Lower lobe of right lung (tissue), 2 donors: ENCODE data around the gene FAM118B. TPM values are rescaled to one million over a fixed set of nuclear protein-coding genes. Genes with fewer than 3 reads are reported as not detected.

Source experiments
- ATAC-seq, 2 donors: fragments of 200-7000 bp; cut with Tn5 transposase; one replicate each; pipeline ENCODE4 v1.9.1; 2020 to 2022; ENCODE audit warnings: mild to moderate bottlenecking in 2 of 2, moderate library complexity in 2 of 2
- DNase-seq: peaks from one replicate; pipeline ENCODE4 v3.0.0-alpha.2; 2020
- H3K27ac ChIP-seq: fragments of 200-600 bp; one replicate; pipeline ENCODE4 v1.8.0; 2022
- H3K27me3 ChIP-seq: fragments of 200-600 bp; one replicate; pipeline ENCODE4 v1.8.0; 2022; ENCODE audit warnings: low read depth
- H3K36me3 ChIP-seq: fragments of 200-600 bp; one replicate; pipeline ENCODE4 v1.8.0; 2022; ENCODE audit warnings: mild to moderate bottlenecking
- H3K4me1 ChIP-seq: fragments of 200-600 bp; one replicate; pipeline ENCODE4 v1.8.0; 2022
- H3K4me3 ChIP-seq: fragments of 200-600 bp; one replicate; pipeline ENCODE4 v1.8.0; 2022; ENCODE audit warnings: mild to moderate bottlenecking
- H3K9me3 ChIP-seq: fragments of 200-600 bp; one replicate; pipeline ENCODE4 v1.8.0; 2022
- intact Hi-C: fragments of 100-400 bp; cut with DNase I; formaldehyde crosslinking; loops from one replicate; pipeline ENCODE4 v1.11.0; 2022
- total RNA-seq: library from RNA; stranded (reverse); fragmentation: NEBNext Ultra II Directional; extraction: Animal tissue kit (Norgen Biotek cat#: 25700); gene quantifications from one replicate; pipeline ENCODE4 v1.2.1, GENCODE V29; 2021
- TF ChIP-seq, protein P1 (sequence below): fragments of 200-600 bp; IDR thresholded peaks from one replicate; pipeline ENCODE4 v1.8.0; 2022; ENCODE audit warnings: antibody characterized with exemption, mild to moderate bottlenecking
- donor health status: DM: no; HTN: yes; CAD: no; lungs with severe emphysema.

The FAM118B gene
- total RNA-seq, 1 donor from 2014 or later = 35.2 TPM

DNA sequence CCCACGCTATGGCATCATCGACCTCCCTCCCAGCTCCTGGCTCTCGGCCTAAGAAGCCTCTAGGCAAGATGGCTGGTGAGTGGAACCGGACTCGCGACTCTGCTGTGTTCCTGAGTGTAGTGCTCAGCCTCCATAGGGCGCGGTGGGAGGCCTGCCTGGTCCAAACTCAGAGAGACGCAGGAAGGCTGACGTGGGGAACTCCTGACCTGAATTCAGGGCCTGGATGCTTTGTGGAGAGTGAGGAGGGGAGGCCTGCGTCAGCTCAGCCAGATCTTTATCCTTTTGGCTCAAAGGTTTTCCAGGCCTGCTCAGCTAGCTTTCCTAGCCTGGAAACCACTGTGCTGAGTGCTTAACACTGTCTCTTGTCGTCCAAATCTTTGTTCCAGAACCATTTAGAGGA, 79.3 kb downstream of the FAM118B start:
- Histone ChIP-seq H3K9me3 (no peaks in the 10 kb centered on the region), H3K4me1 (no peaks in the 10 kb centered on the region), H3K27ac (no peak overlapping the region), H3K36me3 (peaks cover 74% of the 10 kb centered on the region), H3K27me3 (no peaks in the 10 kb centered on the region), H3K4me3 (no peak overlapping the region)
- TF ChIP-seq, protein P1, sequence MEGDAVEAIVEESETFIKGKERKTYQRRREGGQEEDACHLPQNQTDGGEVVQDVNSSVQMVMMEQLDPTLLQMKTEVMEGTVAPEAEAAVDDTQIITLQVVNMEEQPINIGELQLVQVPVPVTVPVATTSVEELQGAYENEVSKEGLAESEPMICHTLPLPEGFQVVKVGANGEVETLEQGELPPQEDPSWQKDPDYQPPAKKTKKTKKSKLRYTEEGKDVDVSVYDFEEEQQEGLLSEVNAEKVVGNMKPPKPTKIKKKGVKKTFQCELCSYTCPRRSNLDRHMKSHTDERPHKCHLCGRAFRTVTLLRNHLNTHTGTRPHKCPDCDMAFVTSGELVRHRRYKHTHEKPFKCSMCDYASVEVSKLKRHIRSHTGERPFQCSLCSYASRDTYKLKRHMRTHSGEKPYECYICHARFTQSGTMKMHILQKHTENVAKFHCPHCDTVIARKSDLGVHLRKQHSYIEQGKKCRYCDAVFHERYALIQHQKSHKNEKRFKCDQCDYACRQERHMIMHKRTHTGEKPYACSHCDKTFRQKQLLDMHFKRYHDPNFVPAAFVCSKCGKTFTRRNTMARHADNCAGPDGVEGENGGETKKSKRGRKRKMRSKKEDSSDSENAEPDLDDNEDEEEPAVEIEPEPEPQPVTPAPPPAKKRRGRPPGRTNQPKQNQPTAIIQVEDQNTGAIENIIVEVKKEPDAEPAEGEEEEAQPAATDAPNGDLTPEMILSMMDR = no peak
- no peak for DNase-seq
- intact Hi-C loops = no loop called here
- no peak for ATAC-seq

DNA sequence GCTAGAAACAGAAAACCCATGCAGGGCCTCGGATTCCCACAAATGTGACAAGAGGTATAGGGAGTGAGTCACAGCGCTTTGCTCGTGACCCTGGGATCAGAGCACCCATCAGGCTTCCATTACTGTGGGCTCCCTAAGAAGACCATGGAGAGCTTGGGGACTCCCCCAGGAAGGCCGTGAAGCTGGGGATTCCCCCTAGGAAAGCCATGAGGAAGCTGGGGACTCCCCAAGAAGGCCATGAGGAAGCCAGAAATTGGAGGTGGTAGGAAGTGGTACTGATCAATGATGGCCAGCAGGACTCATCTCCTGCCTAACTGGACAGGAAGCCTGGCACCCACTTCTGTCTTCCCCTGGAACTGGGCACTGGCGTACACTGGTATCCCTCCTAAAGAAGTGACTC, 82.1 kb downstream of the FAM118B start:
- TF ChIP-seq, protein P1 = no peak
- Histone ChIP-seq H3K4me3 (no peak overlapping the region), H3K27me3 (no peaks in the 10 kb centered on the region), H3K27ac (no peak overlapping the region), H3K4me1 (no peaks in the 10 kb centered on the region), H3K9me3 (no peaks in the 10 kb centered on the region), H3K36me3 (peaks cover 75% of the 10 kb centered on the region)
- intact Hi-C loops = no loop called here
- no peak for ATAC-seq
- DNase-seq = no peak

DNA sequence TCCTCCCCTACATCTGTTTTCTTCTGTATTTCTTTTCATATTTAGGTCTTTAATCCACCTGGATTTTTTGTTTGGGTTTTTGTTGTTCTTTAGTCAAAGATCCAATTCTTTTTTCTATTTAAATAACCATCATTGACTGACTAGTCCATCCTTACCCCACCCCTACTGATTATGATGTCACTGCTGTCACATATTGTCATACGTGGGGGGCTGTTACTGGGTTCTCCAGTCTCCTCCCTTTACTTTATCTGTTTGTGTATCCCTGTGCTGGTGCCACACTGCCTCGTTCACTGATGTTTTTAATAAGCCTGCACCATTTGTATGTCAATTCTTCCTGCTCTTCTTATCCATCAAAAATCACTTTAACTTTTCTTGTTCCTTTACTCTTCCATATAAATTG, 85.4 kb downstream of the FAM118B start:
- Histone ChIP-seq H3K36me3 (peaks cover 45% of the 10 kb centered on the region), H3K4me1 (no peaks in the 10 kb centered on the region), H3K9me3 (no peaks in the 10 kb centered on the region), H3K4me3 (no peak overlapping the region), H3K27ac (no peak overlapping the region), H3K27me3 (no peaks in the 10 kb centered on the region)
- DNase-seq (no peak), ATAC-seq (no peak)
- TF ChIP-seq, protein P1 = no peak
- intact Hi-C loops = no loop called here

DNA sequence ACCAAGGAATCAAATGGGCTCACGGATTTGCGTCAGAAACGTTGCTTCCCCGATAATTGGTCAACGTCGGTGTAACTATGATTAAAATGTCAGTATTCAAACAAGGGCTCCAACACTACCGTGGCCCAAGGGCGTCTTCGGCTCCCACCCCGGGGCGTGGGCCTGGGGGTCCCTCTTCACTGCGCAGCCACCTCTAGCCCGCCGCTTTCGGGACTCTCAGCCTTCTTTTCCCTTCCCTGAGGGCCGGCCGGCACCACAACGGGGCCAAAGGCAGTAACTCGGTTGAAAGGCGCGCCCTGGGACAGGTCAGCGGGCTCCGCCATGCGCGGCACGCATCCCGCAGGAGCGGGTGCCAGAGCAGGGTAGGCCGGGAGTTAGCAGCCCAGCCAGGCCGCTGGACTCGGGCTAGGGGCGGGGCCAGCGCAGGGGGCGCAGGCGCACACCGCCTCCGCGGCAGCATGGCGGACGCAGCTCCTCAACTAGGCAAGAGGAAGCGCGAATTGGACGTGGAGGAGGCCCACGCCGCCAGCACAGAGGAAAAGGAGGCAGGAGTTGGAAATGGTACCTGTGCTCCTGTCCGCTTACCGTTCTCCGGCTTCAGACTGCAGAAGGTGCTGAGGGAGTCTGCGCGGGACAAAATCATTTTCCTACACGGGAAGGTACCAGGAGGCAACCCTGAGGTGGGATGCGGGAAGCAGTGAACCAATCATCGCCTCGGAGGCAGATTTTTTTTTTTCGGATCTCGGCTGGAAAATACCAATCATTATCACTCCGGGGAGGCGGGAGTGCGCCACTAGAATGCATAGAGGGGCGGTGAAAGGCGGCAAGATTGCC, 92.3 kb downstream of the FAM118B start, which contains the start of gene DCPS:
DCPS (plus strand) TSS at position 438 of the 834 bp plus-strand sequence; CDS start at position 459, 21 bp downstream.
- Histone ChIP-seq H3K36me3 (peaks cover 20% of the 10 kb centered on the region), H3K27me3 (no peaks in the 10 kb centered on the region), H3K9me3 (no peaks in the 10 kb centered on the region), H3K4me1 (peaks cover 9% of the 10 kb centered on the region), H3K27ac (peak within 1 kb of the TSS; percentile 92), H3K4me3 (peak within 1 kb of the TSS; percentile 80)
- intact Hi-C loops = no loop called here
- ATAC-seq (peak; percentile 100), DNase-seq (peak; percentile 92)
- TF ChIP-seq, protein P1 = no peak

DNA sequence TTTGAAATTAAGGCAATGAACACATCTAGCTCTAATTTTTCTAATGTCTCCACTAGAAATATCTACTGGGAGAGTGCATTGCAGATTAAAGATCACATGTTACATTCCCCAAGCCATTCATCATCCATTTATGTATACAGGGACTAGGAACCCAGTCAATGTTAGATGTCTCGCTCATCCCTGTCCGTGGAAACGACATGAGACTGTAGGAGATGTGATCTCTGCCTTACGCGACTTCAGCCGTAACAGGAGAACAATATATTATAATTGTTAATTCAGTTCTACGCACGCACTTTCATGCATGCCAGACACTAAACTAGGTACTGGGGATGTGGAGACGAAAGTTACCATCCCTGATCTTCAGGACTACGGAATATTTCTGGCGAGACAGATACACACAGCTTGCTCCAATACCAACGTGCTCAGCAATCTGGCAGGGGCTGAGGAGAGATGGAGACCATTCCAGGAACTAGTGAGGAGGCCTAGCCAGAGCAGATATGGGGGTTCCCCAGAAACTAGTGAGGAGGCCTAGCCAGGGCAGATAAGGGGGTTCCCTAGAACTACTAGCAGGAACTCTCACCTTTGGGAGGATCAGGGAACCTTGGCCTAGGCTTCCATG, 93.0 kb downstream of the FAM118B start:
- intact Hi-C loops = no loop called here
- H3K4me1 ChIP-seq = peaks cover 9% of the 10 kb centered on the region
- H3K4me3 ChIP-seq = peak overlapping the region; percentile 80
- DNase-seq (no peak), ATAC-seq (peak; percentile 4 to 13)
- H3K27ac ChIP-seq = peak overlapping the region; percentile 92
- no peaks in the 10 kb centered on the region for H3K9me3 ChIP-seq
- peaks cover 23% of the 10 kb centered on the region for H3K36me3 ChIP-seq
- TF ChIP-seq, protein P1 = no peak
- H3K27me3 ChIP-seq = no peaks in the 10 kb centered on the region
